GM21737 (cell line): ENCODE results near the gene RTRAF.

Experiments used
- ATAC-seq: cut with Tn5 transposase; IDR thresholded peaks from one replicate; pipeline ENCODE4 v1.9.1; 2021; ENCODE audit warnings: mild to moderate bottlenecking, moderate library complexity; ENCODE audit not compliant: unreplicated experiment

Gene RTRAF

DNA sequence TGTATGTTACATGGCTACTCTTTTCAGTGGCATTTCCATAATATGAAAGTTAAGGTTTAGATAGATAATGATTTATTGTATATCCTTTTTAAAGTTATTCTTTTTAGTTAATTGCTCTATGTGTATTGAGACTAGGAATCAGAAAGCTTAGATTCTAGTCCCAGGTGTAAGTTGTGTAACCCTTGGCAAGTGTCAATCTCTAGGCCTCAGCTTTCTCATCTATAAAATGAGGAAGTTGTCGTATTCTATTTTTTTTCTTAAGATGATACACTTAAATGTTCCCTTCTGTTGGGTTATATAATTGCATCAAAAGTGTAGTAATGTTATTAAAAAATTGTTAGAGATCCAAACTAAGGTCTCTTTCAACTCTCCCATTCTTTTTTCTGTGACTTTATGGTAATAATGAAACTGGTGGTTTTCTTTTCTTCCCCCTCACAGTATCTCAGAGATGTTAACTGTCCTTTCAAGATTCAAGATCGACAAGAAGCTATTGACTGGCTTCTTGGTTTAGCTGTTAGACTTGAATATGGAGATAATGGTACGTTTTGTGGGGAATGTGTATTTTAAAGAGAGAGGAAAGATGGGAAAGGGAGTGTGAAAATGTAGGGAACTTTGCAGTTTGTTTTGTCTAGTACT is 4.1 kb downstream of the RTRAF start:
- no peak for ATAC-seq

GRCh38 chr14:51996148-51996746 is 6.9 kb downstream of the RTRAF start:
- ATAC-seq = no peak

GRCh38 chr14:51998348-51998747 is 9.0 kb downstream of the RTRAF start:
- ATAC-seq = no peak

- ATAC-seq = no peak
Measured at GRCh38 chr14:51999084-51999483, 9.7 kb downstream of the RTRAF start.

DNA sequence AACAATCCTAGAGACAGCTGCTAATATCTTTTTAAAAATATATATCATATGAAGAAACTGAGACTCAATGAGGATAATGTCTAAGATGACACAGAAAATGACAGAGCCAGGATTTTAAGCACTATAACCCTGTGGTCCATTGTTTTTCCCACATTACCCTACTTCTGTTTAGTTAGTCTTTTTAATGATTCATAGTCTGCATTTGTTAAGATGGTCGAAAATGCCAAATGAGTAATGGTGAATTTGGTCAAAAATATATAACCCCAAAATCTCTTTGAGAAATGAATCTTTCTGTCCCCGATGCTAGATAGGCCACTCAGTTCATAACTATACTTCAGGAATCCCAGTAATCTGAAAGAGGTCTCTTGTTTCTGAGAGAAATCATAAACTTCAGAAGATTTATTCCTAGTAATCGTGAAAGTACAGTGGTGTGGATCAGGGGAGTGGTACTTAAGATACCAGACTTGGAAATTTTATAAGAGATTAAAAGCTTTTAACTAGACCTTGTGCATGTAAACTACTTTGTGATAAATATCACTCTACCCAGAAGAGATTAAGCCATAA is 10.8 kb downstream of the RTRAF start:
- ATAC-seq = no peak

GRCh38 chr14:52000696-52001095 is 11.3 kb downstream of the RTRAF start:
- no peak for ATAC-seq

DNA sequence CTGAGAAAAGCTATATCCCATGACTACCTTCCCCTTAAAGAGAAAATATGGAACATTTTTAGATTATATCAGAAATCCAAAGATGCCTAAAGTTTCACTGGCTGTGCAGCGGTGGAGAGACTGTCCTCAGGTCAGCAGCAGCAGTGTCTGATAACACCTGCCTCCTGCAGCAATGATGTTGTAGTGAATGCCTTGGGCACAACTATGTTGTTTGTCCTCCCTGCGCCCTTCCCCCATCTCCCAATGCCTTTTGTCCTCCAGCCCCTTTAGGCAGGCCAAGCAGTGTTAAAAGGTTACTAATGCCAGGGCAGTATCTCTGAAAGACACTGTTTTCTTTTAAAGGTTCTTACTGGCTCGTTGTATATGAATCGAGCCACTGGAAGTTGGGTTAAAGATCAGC is 13.2 kb downstream of the RTRAF start:
- ATAC-seq = no peak

- ATAC-seq = no peak
Measured at GRCh38 chr14:52003324-52003723, 14.0 kb downstream of the RTRAF start.

DNA sequence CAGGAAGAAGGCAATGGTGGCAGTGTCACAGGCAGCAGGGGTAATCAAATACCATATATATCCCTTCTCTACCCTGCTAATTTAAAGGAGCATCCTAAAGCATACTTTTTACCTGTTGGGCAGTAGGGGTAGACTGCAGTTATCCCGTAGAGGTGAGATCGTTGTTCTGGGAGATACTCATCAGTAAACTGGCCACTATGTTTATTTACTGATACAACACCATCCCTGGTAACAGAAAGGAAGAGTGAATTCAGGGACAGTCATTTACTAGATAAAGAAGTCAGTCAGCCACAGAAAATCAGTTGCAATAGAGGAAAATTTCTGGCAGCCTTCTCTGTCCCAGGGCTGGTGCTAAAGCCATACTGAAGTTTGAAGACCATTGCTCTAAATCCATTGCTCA is 16.3 kb downstream of the RTRAF start:
- no peak for ATAC-seq

GRCh38 chr14:52006361-52006760 is 17.0 kb downstream of the RTRAF start:
- ATAC-seq = no peak

DNA sequence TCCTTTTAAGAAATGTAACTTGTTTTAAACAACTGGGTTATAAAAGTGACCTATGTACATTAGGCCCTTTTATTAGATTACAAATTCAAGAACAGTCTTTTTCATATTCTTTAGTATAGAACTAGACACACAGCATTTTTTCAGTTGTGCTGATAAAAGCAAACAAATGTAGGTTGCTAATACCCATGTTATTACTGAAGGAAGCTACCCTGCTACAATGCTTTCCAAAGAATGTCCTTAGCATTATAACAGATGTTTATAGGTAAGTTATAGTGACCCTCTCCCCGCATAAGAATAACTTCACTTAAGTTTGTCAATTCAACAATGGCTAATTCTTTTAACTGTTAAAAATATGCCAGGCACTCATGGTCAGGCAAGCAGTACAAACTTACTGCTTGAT is 17.9 kb downstream of the RTRAF start:
- no peak for ATAC-seq

DNA sequence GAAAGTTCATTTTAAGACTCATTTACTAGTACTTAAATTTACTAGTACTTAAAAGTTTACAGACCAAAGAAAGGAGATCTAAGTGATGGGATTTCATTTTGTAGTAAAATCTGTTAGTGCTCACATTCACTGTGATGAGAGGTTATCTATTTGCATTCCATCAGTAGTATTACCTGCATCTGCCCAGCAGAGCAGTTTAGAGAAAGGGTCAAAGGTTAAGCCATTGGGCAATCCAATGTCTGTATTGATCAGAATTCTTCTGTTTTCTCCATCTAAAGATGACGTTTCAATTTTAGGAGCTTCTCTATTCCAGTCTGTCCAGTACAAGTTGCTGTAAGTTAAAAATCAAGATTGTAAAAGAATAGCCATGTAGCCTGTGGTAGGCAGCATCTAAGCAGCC is 18.3 kb downstream of the RTRAF start:
- no peak for ATAC-seq

- no peak for ATAC-seq
Measured at GRCh38 chr14:52008136-52008535, 18.8 kb downstream of the RTRAF start.

DNA sequence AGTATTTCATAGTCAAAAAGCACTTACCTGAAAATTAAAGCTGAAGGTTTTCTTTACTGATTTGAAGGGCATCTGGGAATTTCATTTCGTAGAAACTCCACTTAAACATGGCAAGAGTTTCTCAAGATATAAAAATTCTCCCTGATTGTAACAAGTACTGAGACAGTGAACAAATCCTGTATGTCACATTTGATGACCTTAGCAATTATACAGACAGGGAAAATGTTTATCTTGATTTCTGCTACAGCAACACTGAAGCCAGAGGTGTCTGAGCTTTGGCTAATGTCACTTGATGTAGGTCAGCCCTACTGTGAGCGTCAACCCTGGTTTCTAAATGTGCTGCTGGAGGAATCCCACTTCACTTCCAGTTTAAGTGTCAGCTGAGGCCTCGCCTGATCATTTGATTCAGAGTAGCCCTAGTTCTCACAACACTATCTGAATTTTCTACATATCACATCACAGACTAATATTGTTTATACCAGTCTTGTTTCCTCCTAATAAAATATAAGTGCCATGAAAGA is 20.9 kb downstream of the RTRAF start:
- ATAC-seq = no peak

GRCh38 chr14:52011523-52011922 is 22.2 kb downstream of the RTRAF start:
- no peak for ATAC-seq

DNA sequence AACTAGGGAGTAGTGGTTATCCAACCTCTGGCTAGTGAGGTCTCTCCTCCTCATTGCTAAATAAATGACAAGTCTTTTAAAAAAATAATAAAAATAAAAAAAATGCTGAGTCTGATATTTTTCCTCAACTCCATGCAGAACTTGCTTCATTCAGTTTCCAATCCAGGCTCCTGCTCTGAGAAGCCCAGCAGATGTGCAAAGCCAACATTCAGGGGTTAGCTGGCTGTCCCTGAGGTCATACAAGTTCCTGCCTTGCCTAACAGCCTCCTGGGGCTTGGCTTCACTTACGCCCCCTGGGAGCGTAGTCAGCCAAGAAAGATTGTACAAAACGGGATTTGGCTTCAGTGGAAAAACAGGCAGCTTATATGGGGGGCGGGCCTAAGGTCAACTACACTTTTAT is 23.3 kb downstream of the RTRAF start:
- no peak for ATAC-seq

GRCh38 chr14:52013984-52014600 is 24.7 kb downstream of the RTRAF start:
- no peak for ATAC-seq

DNA sequence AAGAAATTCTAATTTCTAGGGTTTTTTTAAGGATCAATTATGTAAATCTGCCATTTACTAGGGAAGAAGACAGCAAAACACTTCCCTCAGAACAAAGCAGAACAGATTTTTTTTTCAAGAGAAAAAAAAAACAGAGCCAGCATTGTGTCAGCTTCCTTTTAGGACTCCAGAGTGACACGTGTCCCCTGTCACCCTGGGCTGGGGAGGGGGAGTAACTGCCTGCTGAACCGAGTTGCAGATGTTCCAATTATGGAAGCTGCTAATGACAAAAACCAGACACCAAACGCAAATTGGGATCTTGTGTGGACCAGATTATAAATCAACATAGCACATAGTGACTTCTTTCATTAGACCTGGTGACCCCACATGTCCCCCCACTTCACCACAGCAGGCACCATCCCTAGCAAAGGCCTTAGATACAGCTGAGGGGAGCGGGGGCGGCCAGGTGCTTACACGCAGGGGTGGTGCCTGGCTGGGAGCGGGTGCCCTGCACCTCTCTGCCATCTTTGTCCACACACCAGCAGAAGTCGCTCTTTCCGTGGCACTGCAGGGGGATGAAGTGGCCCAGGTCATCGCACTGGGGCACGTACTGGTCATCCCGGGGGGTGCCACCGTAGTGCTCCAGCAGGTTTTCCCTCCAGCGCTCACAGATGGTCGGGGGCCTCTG is 25.4 kb downstream of the RTRAF start:
- ATAC-seq = no peak

- no peak for ATAC-seq
Measured at GRCh38 chr14:52015411-52016030, 26.2 kb downstream of the RTRAF start.

DNA sequence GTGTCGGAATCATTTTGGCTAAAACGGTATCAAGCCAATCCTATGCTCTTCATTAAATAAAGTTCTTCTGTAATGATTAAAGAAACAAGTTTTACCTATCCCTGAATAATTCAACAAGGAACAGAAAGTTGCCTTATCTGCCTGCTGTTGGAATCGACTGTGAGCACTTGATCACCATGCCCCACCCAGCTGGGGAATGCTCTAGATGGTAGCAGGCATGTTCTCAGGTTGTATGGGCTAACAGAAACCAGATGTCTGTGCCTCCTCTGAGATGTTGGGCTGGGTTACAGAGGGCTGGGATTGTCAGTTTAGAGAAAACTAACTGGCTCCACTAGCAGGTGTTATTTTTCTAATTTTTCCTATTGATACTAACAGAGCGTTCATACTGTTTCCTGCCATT is 28.9 kb downstream of the RTRAF start:
- no peak for ATAC-seq

GRCh38 chr14:52018970-52019369 is 29.6 kb downstream of the RTRAF start:
- ATAC-seq = no peak
